ENCODE data around the gene VPS41.

Gene VPS41

GRCh38 chr7:38825721-38826440 lies 83.1 kb downstream of the VPS41 start:
- H3K27ac ChIP-seq (ENCODE audit: insufficient read depth, low read depth, low read length, poor library complexity, severe bottlenecking), result no peak overlapping the region
- no peaks in the 10 kb centered on the region for H3K27me3 ChIP-seq (ENCODE audit: control insufficient read depth, insufficient read depth, low read length, poor library complexity, severe bottlenecking)
- H3K9me3 ChIP-seq (ENCODE audit: control insufficient read depth, low read length), result no peaks in the 10 kb centered on the region
- no peak overlapping the region for H3K4me3 ChIP-seq (ENCODE audit: insufficient read depth, low read depth, low read length)
- H3K36me3 ChIP-seq (ENCODE audit: control insufficient read depth, insufficient read depth, low read length), result no peaks in the 10 kb centered on the region
- H3K4me1 ChIP-seq (ENCODE audit: control insufficient read depth, insufficient read depth, low read length), result no peaks in the 10 kb centered on the region
- WGBS, 2 experiments, result 88 to 89% methylated on average over 3 of the region's 3 CpGs

GRCh38 chr7:38824948-38825347 lies 84.0 kb downstream of the VPS41 start:
- H3K4me1 ChIP-seq (ENCODE audit: control insufficient read depth, insufficient read depth, low read length), result no peaks in the 10 kb centered on the region
- WGBS, 2 experiments, result 86 to 97% methylated on average over 3 of the region's 3 CpGs
- no peaks in the 10 kb centered on the region for H3K9me3 ChIP-seq (ENCODE audit: control insufficient read depth, low read length)
- no peaks in the 10 kb centered on the region for H3K27me3 ChIP-seq (ENCODE audit: control insufficient read depth, insufficient read depth, low read length, poor library complexity, severe bottlenecking)
- H3K36me3 ChIP-seq (ENCODE audit: control insufficient read depth, insufficient read depth, low read length), result no peaks in the 10 kb centered on the region
- no peak overlapping the region for H3K4me3 ChIP-seq (ENCODE audit: insufficient read depth, low read depth, low read length)
- no peak overlapping the region for H3K27ac ChIP-seq (ENCODE audit: insufficient read depth, low read depth, low read length, poor library complexity, severe bottlenecking)

- Histone ChIP-seq H3K4me3 (ENCODE audit: insufficient read depth, low read depth, low read length) (no peak overlapping the region), H3K36me3 (ENCODE audit: control insufficient read depth, insufficient read depth, low read length) (no peaks in the 10 kb centered on the region), H3K4me1 (ENCODE audit: control insufficient read depth, insufficient read depth, low read length) (no peaks in the 10 kb centered on the region), H3K27me3 (ENCODE audit: control insufficient read depth, insufficient read depth, low read length, poor library complexity, severe bottlenecking) (no peaks in the 10 kb centered on the region), H3K27ac (ENCODE audit: insufficient read depth, low read depth, low read length, poor library complexity, severe bottlenecking) (no peak overlapping the region), H3K9me3 (ENCODE audit: control insufficient read depth, low read length) (no peaks in the 10 kb centered on the region)
- 83 to 95% methylated on average over 1 of the region's 1 CpG for WGBS, 2 experiments
These were observed 86.4 kb downstream of the VPS41 start for GRCh38 chr7:38822549-38822948.

GRCh38 chr7:38820571-38820970 lies 88.4 kb downstream of the VPS41 start:
- no peak overlapping the region for H3K27ac ChIP-seq (ENCODE audit: insufficient read depth, low read depth, low read length, poor library complexity, severe bottlenecking)
- no peaks in the 10 kb centered on the region for H3K27me3 ChIP-seq (ENCODE audit: control insufficient read depth, insufficient read depth, low read length, poor library complexity, severe bottlenecking)
- H3K4me1 ChIP-seq (ENCODE audit: control insufficient read depth, insufficient read depth, low read length), result no peaks in the 10 kb centered on the region
- H3K9me3 ChIP-seq (ENCODE audit: control insufficient read depth, low read length), result no peaks in the 10 kb centered on the region
- peaks cover 3% of the 10 kb centered on the region for H3K36me3 ChIP-seq (ENCODE audit: control insufficient read depth, insufficient read depth, low read length)
- WGBS, 2 experiments, result 83 to 100% methylated on average over 1 to 2 of the region's 4 CpGs
- H3K4me3 ChIP-seq (ENCODE audit: insufficient read depth, low read depth, low read length), result no peak overlapping the region

- H3K27ac ChIP-seq (ENCODE audit: insufficient read depth, low read depth, low read length, poor library complexity, severe bottlenecking), result no peak overlapping the region
- no peak overlapping the region for H3K4me3 ChIP-seq (ENCODE audit: insufficient read depth, low read depth, low read length)
- peaks cover 7% of the 10 kb centered on the region for H3K36me3 ChIP-seq (ENCODE audit: control insufficient read depth, insufficient read depth, low read length)
- H3K9me3 ChIP-seq (ENCODE audit: control insufficient read depth, low read length), result no peaks in the 10 kb centered on the region
- no peaks in the 10 kb centered on the region for H3K4me1 ChIP-seq (ENCODE audit: control insufficient read depth, insufficient read depth, low read length)
- WGBS, 2 experiments, result 91 to 94% methylated on average over 2 of the region's 2 CpGs
- no peaks in the 10 kb centered on the region for H3K27me3 ChIP-seq (ENCODE audit: control insufficient read depth, insufficient read depth, low read length, poor library complexity, severe bottlenecking)
These were observed 89.5 kb downstream of the VPS41 start for GRCh38 chr7:38819463-38819862.

GRCh38 chr7:38817526-38817925 lies 91.5 kb downstream of the VPS41 start:
- no peak overlapping the region for H3K27ac ChIP-seq (ENCODE audit: insufficient read depth, low read depth, low read length, poor library complexity, severe bottlenecking)
- WGBS, 2 experiments, result 91 to 94% methylated on average over 7 of the region's 7 CpGs
- H3K27me3 ChIP-seq (ENCODE audit: control insufficient read depth, insufficient read depth, low read length, poor library complexity, severe bottlenecking), result no peaks in the 10 kb centered on the region
- no peak overlapping the region for H3K4me3 ChIP-seq (ENCODE audit: insufficient read depth, low read depth, low read length)
- no peaks in the 10 kb centered on the region for H3K4me1 ChIP-seq (ENCODE audit: control insufficient read depth, insufficient read depth, low read length)
- H3K36me3 ChIP-seq (ENCODE audit: control insufficient read depth, insufficient read depth, low read length), result peaks cover 7% of the 10 kb centered on the region
- H3K9me3 ChIP-seq (ENCODE audit: control insufficient read depth, low read length), result no peaks in the 10 kb centered on the region

- H3K27me3 ChIP-seq (ENCODE audit: control insufficient read depth, insufficient read depth, low read length, poor library complexity, severe bottlenecking), result no peaks in the 10 kb centered on the region
- H3K4me3 ChIP-seq (ENCODE audit: insufficient read depth, low read depth, low read length), result no peak overlapping the region
- peaks cover 7% of the 10 kb centered on the region for H3K36me3 ChIP-seq (ENCODE audit: control insufficient read depth, insufficient read depth, low read length)
- no peaks in the 10 kb centered on the region for H3K4me1 ChIP-seq (ENCODE audit: control insufficient read depth, insufficient read depth, low read length)
- H3K9me3 ChIP-seq (ENCODE audit: control insufficient read depth, low read length), result no peaks in the 10 kb centered on the region
- whole genome bisulfite sequencing, 2 experiments, result 100% methylated on average over 1 of the region's 1 CpG; no CpG with 5 or more reads in 1 of the 2 experiments
- H3K27ac ChIP-seq (ENCODE audit: insufficient read depth, low read depth, low read length, poor library complexity, severe bottlenecking), result no peak overlapping the region
These were observed 95.2 kb downstream of the VPS41 start for GRCh38 chr7:38813768-38814167.

GRCh38 chr7:38806912-38807311 lies 102.1 kb downstream of the VPS41 start:
- no peaks in the 10 kb centered on the region for H3K9me3 ChIP-seq (ENCODE audit: control insufficient read depth, low read length)
- H3K4me1 ChIP-seq (ENCODE audit: control insufficient read depth, insufficient read depth, low read length), result no peaks in the 10 kb centered on the region
- WGBS, 2 experiments, result 92 to 96% methylated on average over 2 of the region's 2 CpGs
- no peaks in the 10 kb centered on the region for H3K36me3 ChIP-seq (ENCODE audit: control insufficient read depth, insufficient read depth, low read length)
- H3K4me3 ChIP-seq (ENCODE audit: insufficient read depth, low read depth, low read length), result no peak overlapping the region
- no peaks in the 10 kb centered on the region for H3K27me3 ChIP-seq (ENCODE audit: control insufficient read depth, insufficient read depth, low read length, poor library complexity, severe bottlenecking)
- H3K27ac ChIP-seq (ENCODE audit: insufficient read depth, low read depth, low read length, poor library complexity, severe bottlenecking), result no peak overlapping the region

- no peak overlapping the region for H3K27ac ChIP-seq (ENCODE audit: insufficient read depth, low read depth, low read length, poor library complexity, severe bottlenecking)
- 78 to 82% methylated on average over 4 of the region's 4 CpGs for WGBS, 2 experiments
- no peak overlapping the region for H3K4me3 ChIP-seq (ENCODE audit: insufficient read depth, low read depth, low read length)
- no peaks in the 10 kb centered on the region for H3K9me3 ChIP-seq (ENCODE audit: control insufficient read depth, low read length)
- no peaks in the 10 kb centered on the region for H3K4me1 ChIP-seq (ENCODE audit: control insufficient read depth, insufficient read depth, low read length)
- no peaks in the 10 kb centered on the region for H3K36me3 ChIP-seq (ENCODE audit: control insufficient read depth, insufficient read depth, low read length)
- H3K27me3 ChIP-seq (ENCODE audit: control insufficient read depth, insufficient read depth, low read length, poor library complexity, severe bottlenecking), result no peaks in the 10 kb centered on the region
These were observed 107.2 kb downstream of the VPS41 start for GRCh38 chr7:38801786-38802185.

GRCh38 chr7:38798552-38799267 lies 110.3 kb downstream of the VPS41 start:
- peaks cover 3% of the 10 kb centered on the region for H3K36me3 ChIP-seq (ENCODE audit: control insufficient read depth, insufficient read depth, low read length)
- H3K9me3 ChIP-seq (ENCODE audit: control insufficient read depth, low read length), result no peaks in the 10 kb centered on the region
- H3K4me1 ChIP-seq (ENCODE audit: control insufficient read depth, insufficient read depth, low read length), result no peaks in the 10 kb centered on the region
- no peaks in the 10 kb centered on the region for H3K27me3 ChIP-seq (ENCODE audit: control insufficient read depth, insufficient read depth, low read length, poor library complexity, severe bottlenecking)
- H3K27ac ChIP-seq (ENCODE audit: insufficient read depth, low read depth, low read length, poor library complexity, severe bottlenecking), result no peak overlapping the region
- no peak overlapping the region for H3K4me3 ChIP-seq (ENCODE audit: insufficient read depth, low read depth, low read length)
- WGBS, 2 experiments, result 77 to 81% methylated on average over 7 of the region's 7 CpGs

All from ectodermal cell (in vitro differentiated cells).